H1 (cell line): ENCODE results near the gene IRAK3. TPM values are rescaled to one million over a fixed set of nuclear protein-coding genes. Genes with fewer than 3 reads are reported as not detected.

Source experiments
- CTCF ChIA-PET: fragments of 300-600 bp; sonication (Branson Sonifier 250); formaldehyde crosslinking; loops from one replicate; lab custom pipeline; 2021; ENCODE audit not compliant: partially characterized antibody; lab: Charles Lee
- POLR2A ChIA-PET: fragments of 300-600 bp; sonication (Branson Sonifier 250); formaldehyde crosslinking; loops from one replicate; lab custom pipeline; 2021; ENCODE audit warnings: inconsistent platforms; ENCODE audit not compliant: partially characterized antibody; lab: Charles Lee
- DNase-seq, 2 experiments: peaks; one replicate each; pipeline versions ENCODE4 v3.0.0 to v3.0.0-alpha.2; 2010 to 2022; ENCODE audit warnings: low spot score in 2 of 2, low read depth in 1 of 2, mixed read lengths in 1 of 2
- FAIRE-seq: peaks from 2 replicates; lab custom pipeline; 2011; peaks lifted over from hg19 to GRCh38; lab: Jason Lieb, UNC
- H2AFZ ChIP-seq: 2 replicates; pipeline ENCODE4 v1.8.1; 2012; ENCODE audit warnings: low read length, inconsistent platforms
- H2AK5ac ChIP-seq: 2 replicates; pipeline ENCODE4 v1.6.1; 2013; ENCODE audit warnings: low read depth, low read length
- H2BK120ac ChIP-seq: replicated peaks from 2 replicates; pipeline ENCODE3; 2013; ENCODE audit warnings: low read depth, low read length, inconsistent platforms
- H2BK12ac ChIP-seq: 2 replicates; pipeline ENCODE4 v1.6.1; 2013; ENCODE audit warnings: low read depth, low read length
- H2BK15ac ChIP-seq: 2 replicates; pipeline ENCODE4 v1.6.1; 2013; ENCODE audit warnings: low read length
- H2BK20ac ChIP-seq: 2 replicates; pipeline ENCODE4 v1.6.1; 2013; ENCODE audit warnings: low read length
- H2BK5ac ChIP-seq: 2 replicates; pipeline ENCODE4 v1.6.1; 2013; ENCODE audit warnings: low read depth, low read length
- H3K14ac ChIP-seq: 2 replicates; pipeline ENCODE4 v1.6.1; 2013; ENCODE audit warnings: inconsistent platforms; ENCODE audit not compliant: insufficient read length
- H3K18ac ChIP-seq: 2 replicates; pipeline ENCODE4 v1.6.1; 2013; ENCODE audit warnings: low read length; ENCODE audit errors: extremely low read depth
- H3K23ac ChIP-seq: 2 replicates; pipeline ENCODE4 v1.6.1; 2013; ENCODE audit warnings: inconsistent platforms; ENCODE audit not compliant: insufficient read length
- H3K23me2 ChIP-seq: 2 replicates; pipeline ENCODE4 v1.6.1; 2013; ENCODE audit warnings: low read depth, low read length
- H3K27ac ChIP-seq: 2 replicates; pipeline ENCODE4 v1.6.1; 2011; ENCODE audit warnings: low read depth, low read length, inconsistent platforms
- H3K27me3 ChIP-seq, 4 experiments: replicated peaks in 1 of 4; 1 replicate in 1 of 4; 2 replicates in 3 of 4; pipeline versions ENCODE4 v1.6.1 to v1.8.1; 2011 to 2013; ENCODE audit warnings: low read length in 3 of 4, mild to moderate bottlenecking in 3 of 4, inconsistent platforms in 2 of 4, mixed read lengths in 2 of 4, moderate library complexity in 1 of 4; ENCODE audit not compliant: control insufficient read depth in 3 of 4, insufficient read depth in 3 of 4; ENCODE audit errors: extremely low read depth in 1 of 4
- H3K36me3 ChIP-seq, 4 experiments: 2 replicates each; pipeline versions ENCODE4 v1.6.1 to v1.8.1; 2011 to 2013; ENCODE audit warnings: mild to moderate bottlenecking in 4 of 4, low read length in 3 of 4, moderate library complexity in 2 of 4, control low read depth in 1 of 4, inconsistent platforms in 1 of 4; ENCODE audit not compliant: insufficient read depth in 4 of 4, control insufficient read depth in 2 of 4
- H3K4ac ChIP-seq: replicated peaks from 2 replicates; pipeline ENCODE3; 2013; ENCODE audit warnings: low read length, low read depth, mixed read lengths, inconsistent platforms; ENCODE audit not compliant: insufficient read length
- H3K4me1 ChIP-seq, 4 experiments: replicated peaks in 1 of 4; 1 replicate in 1 of 4; 2 replicates in 3 of 4; pipeline versions ENCODE4 v1.6.1 to v1.8.1; 2011 to 2013; ENCODE audit warnings: low read length in 3 of 4, inconsistent platforms in 2 of 4, mixed read lengths in 1 of 4; ENCODE audit not compliant: insufficient read depth in 4 of 4, control insufficient read depth in 3 of 4
- H3K4me2 ChIP-seq, 2 experiments: 2 replicates each; pipeline versions ENCODE4 v1.6.1 to v1.8.1; 2011 to 2013; ENCODE audit warnings: low read depth in 2 of 2, low read length in 2 of 2, control low read depth in 1 of 2, inconsistent platforms in 1 of 2, mild to moderate bottlenecking in 1 of 2; ENCODE audit not compliant: insufficient read depth in 1 of 2
- H3K4me3 ChIP-seq, 4 experiments: fragments of 200-600, 300-600 bp in 1 of 4; sonication (generic), shearing (Covaris generic), sonication (Bioruptor Twin) in 1 of 4; 2 replicates each; pipeline versions ENCODE4 v1.5.1 to v1.8.1; 2011 to 2016; ENCODE audit warnings: low read length in 4 of 4, low read depth in 3 of 4, control low read depth in 2 of 4, inconsistent platforms in 2 of 4, mild to moderate bottlenecking in 2 of 4, mixed read lengths in 1 of 4, moderate library complexity in 1 of 4; ENCODE audit not compliant: insufficient read depth in 2 of 4; ENCODE audit errors: extremely low read depth in 1 of 4
- H3K56ac ChIP-seq: replicated peaks from 2 replicates; pipeline ENCODE3; 2013; ENCODE audit warnings: low read depth, mild to moderate bottlenecking, mixed read lengths, low read length, inconsistent platforms; ENCODE audit not compliant: insufficient read length
- H3K79me1 ChIP-seq: 2 replicates; pipeline ENCODE4 v1.6.1; 2013; ENCODE audit warnings: low read depth, low read length, control low read depth
- H3K79me2 ChIP-seq, 2 experiments: 2 replicates each; pipeline versions ENCODE4 v1.6.1 to v1.8.1; 2012 to 2013; ENCODE audit warnings: low read length in 2 of 2, mild to moderate bottlenecking in 2 of 2, inconsistent platforms in 1 of 2; ENCODE audit not compliant: insufficient read depth in 2 of 2, control insufficient read depth in 1 of 2
- H3K9ac ChIP-seq, 4 experiments: replicated peaks in 1 of 4; 1 replicate in 1 of 4; 2 replicates in 3 of 4; pipeline versions ENCODE4 v1.6.1 to v1.8.1; 2011 to 2013; ENCODE audit warnings: low read depth in 3 of 4, low read length in 3 of 4, control low read depth in 2 of 4, mild to moderate bottlenecking in 2 of 4, moderate library complexity in 2 of 4, inconsistent platforms in 1 of 4; ENCODE audit errors: extremely low read depth in 1 of 4
- H3K9me3 ChIP-seq, 2 experiments: 2 replicates each; pipeline versions ENCODE4 v1.6.1 to v1.8.1; 2012 to 2013; ENCODE audit warnings: mild to moderate bottlenecking in 2 of 2, moderate library complexity in 2 of 2, control low read depth in 1 of 2, inconsistent platforms in 1 of 2, low read depth in 1 of 2, low read length in 1 of 2, mixed read lengths in 1 of 2; ENCODE audit not compliant: insufficient read depth in 2 of 2
- H4K20me1 ChIP-seq, 2 experiments: replicated peaks in 1 of 2; 2 replicates each; pipeline versions ENCODE3 to v1.8.1; 2011 to 2013; ENCODE audit warnings: inconsistent platforms in 2 of 2, low read length in 2 of 2, mild to moderate bottlenecking in 1 of 2; ENCODE audit not compliant: insufficient read depth in 2 of 2, control insufficient read depth in 1 of 2
- H4K5ac ChIP-seq: 2 replicates; pipeline ENCODE4 v1.6.1; 2013; ENCODE audit warnings: low read length, low read depth, mixed read lengths, inconsistent platforms; ENCODE audit not compliant: insufficient read length
- H4K8ac ChIP-seq: 2 replicates; pipeline ENCODE4 v1.8.0; 2013; ENCODE audit warnings: mild to moderate bottlenecking, moderate library complexity, low read length, inconsistent platforms; ENCODE audit not compliant: insufficient read depth; ENCODE audit errors: extremely low read depth
- H4K91ac ChIP-seq: replicated peaks from 2 replicates; pipeline ENCODE3; 2013; ENCODE audit warnings: low read length, mixed read lengths, inconsistent platforms; ENCODE audit not compliant: insufficient read length
- BCL11A ChIP-seq, 2 experiments: IDR thresholded peaks; one replicate each; pipeline ENCODE4 v1.6.1; 2011; ENCODE audit warnings: low read depth in 2 of 2, low read length in 2 of 2, mild to moderate bottlenecking in 2 of 2
- BRCA1 ChIP-seq: IDR thresholded peaks from 2 replicates; pipeline ENCODE4 v1.6.1; 2012; ENCODE audit warnings: low read depth, low read length, improper control_type of control experiment
- CHD1 ChIP-seq: IDR thresholded peaks from 2 replicates; pipeline ENCODE4 v1.6.1; 2012; ENCODE audit warnings: low read depth, low read length, improper control_type of control experiment
- CREB1 ChIP-seq: IDR thresholded peaks from 2 replicates; pipeline ENCODE4 v1.6.1; 2012; ENCODE audit warnings: inconsistent platforms
- E2F6 ChIP-seq: IDR thresholded peaks from 2 replicates; pipeline ENCODE4 v1.6.1; 2012; ENCODE audit warnings: inconsistent platforms
- HDAC2 ChIP-seq, 2 experiments: fragments of 300-600 bp in 1 of 2; sonication (generic) in 1 of 2; IDR thresholded peaks; 2 replicates each; pipeline ENCODE4 v1.6.1; 2011 to 2012; ENCODE audit warnings: low read depth in 2 of 2, low read length in 2 of 2, mild to moderate bottlenecking in 2 of 2, moderate library complexity in 2 of 2, borderline replicate concordance in 1 of 2, inconsistent platforms in 1 of 2
- JUND ChIP-seq: IDR thresholded peaks from 2 replicates; pipeline ENCODE4 v1.6.1; 2011; ENCODE audit warnings: mild to moderate bottlenecking, improper control_type of control experiment, low read length
- PHF8 ChIP-seq: fragments of 200-600 bp; sonication (generic); conservative IDR thresholded peaks from 2 replicates; pipeline ENCODE4 v1.7.1; 2012; ENCODE audit warnings: low read depth, mild to moderate bottlenecking, inconsistent platforms, low read length, moderate library complexity
- POLR2AphosphoS5 ChIP-seq: IDR thresholded peaks from 2 replicates; pipeline ENCODE4 v1.6.1; 2011; ENCODE audit warnings: low read depth, low read length
- RFX5 ChIP-seq: IDR thresholded peaks from 2 replicates; pipeline ENCODE4 v1.6.1; 2011; ENCODE audit warnings: low read depth, low read length, improper control_type of control experiment, borderline replicate concordance
- RNF2 ChIP-seq: fragments of 200-900, 300-1000 bp; sonication (generic); IDR thresholded peaks from 2 replicates; pipeline ENCODE4 v1.7.1; 2016; ENCODE audit warnings: borderline replicate concordance, low read depth, mild to moderate bottlenecking, antibody characterized with exemption, low read length; ENCODE audit not compliant: poor library complexity, severe bottlenecking; ENCODE audit errors: missing control alignments
- TBP ChIP-seq: IDR thresholded peaks from 2 replicates; pipeline ENCODE4 v1.6.1; 2011; ENCODE audit warnings: low read depth, low read length, improper control_type of control experiment
- USF2 ChIP-seq: IDR thresholded peaks from 2 replicates; pipeline ENCODE4 v1.6.1; 2011; ENCODE audit warnings: low read length, improper control_type of control experiment
- WGBS, 2 experiments: shearing (Covaris generic) in 1 of 2; methylation state at CpG; one replicate each; pipeline versions ENCODE4 v1.1.6 to v1.1.7; 2013 to 2015; ENCODE audit warnings: low lambda C conversion rate in 2 of 2, mixed read lengths in 2 of 2, inconsistent platforms in 1 of 2, low coverage in 1 of 2, missing lambda C conversion rate in 1 of 2; ENCODE audit not compliant: insufficient replicate concordance in 2 of 2, insufficient coverage in 1 of 2, insufficient read length in 1 of 2; ENCODE audit errors: extremely low coverage in 1 of 2, missing lambda C conversion rate in 1 of 2; 5-methylcytosine and 5-hydroxymethylcytosine counted together
- polyA plus RNA-seq, 7 experiments: library from polyadenylated mRNA; depleted of rRNA in 3 of 7; stranded (reverse) in 5 of 7; unstranded in 2 of 7; fragments of >200 nt in 5 of 7; fragments of 200-250 nt in 2 of 7; gene quantifications; 1 replicate in 5 of 7; 2 replicates in 1 of 7; 4 replicates in 1 of 7; pipeline versions ENCODE4 v1.2.1 to v1.2.3, GENCODE V29; 2011 to 2013; ENCODE audit warnings: missing spikeins in 2 of 7, mixed read lengths in 2 of 7
- total RNA-seq: library from RNA; stranded (reverse); fragmentation: NEBNext Ultra II Directional; extraction: Animal tissue kit (Norgen Biotek cat#: 25700); gene quantifications from 2 replicates; pipeline ENCODE4 v1.2.1, GENCODE V29; 2021

The IRAK3 gene
- total and polyA plus RNA-seq, 2 of the 8 experiments (the other 6 are each of a cell fraction or from before 2014, with no cell fraction given) = 0.51 to 2.2 TPM

GRCh38 chr12:66194122-66194521 is 5.1 kb downstream of the IRAK3 start:
- Histone ChIP-seq H3K9ac (no peak overlapping the region), H3K9me3 (no peaks in the 10 kb centered on the region), H4K5ac (no peak overlapping the region), H3K56ac (no peak overlapping the region), H3K4me3 (no peak overlapping the region), H3K4me2 (no peak overlapping the region), H2BK15ac (no peak overlapping the region), H2AK5ac (no peak overlapping the region), H4K91ac (no peak overlapping the region), H2BK5ac (no peak overlapping the region), H2BK12ac (no peak overlapping the region), H3K27me3 (peaks cover 3 to 12% (median 8%) of the 10 kb centered on the region in 4 experiments), H3K14ac (no peak overlapping the region), H3K4ac (no peak overlapping the region), H3K18ac (no peak overlapping the region), H4K20me1 (no peaks in the 10 kb centered on the region), H4K8ac (no peak overlapping the region), H2BK20ac (no peak overlapping the region), H3K79me2 (no peaks in the 10 kb centered on the region), H3K79me1 (no peaks in the 10 kb centered on the region), H2AFZ (no peak overlapping the region), H2BK120ac (no peak overlapping the region), H3K4me1 (peaks cover 0 to 5% (median 3%) of the 10 kb centered on the region in 4 experiments; a peak in 5 of 7 replicates), H3K23ac (no peak overlapping the region), H3K36me3 (no peaks in the 10 kb centered on the region), H3K23me2 (peaks cover 1% of the 10 kb centered on the region; the same call in 1 of the 2 replicates), H3K27ac (no peak overlapping the region)
- DNase-seq = no peak
- FAIRE-seq = no peak
- 100% methylated on average over 2 of the region's 2 CpGs; no CpG with 5 or more reads in 1 of the 2 experiments for WGBS, 2 experiments
- POLR2A ChIA-PET = no interaction called here
- CTCF ChIA-PET = no interaction called here
- TF ChIP-seq CREB1 (no peak), PHF8 (no peak), USF2 (no peak), BRCA1 (no peak), RFX5 (no peak), CHD1 (no peak), E2F6 (no peak), POLR2AphosphoS5 (no peak), HDAC2 (IDR thresholded peaks at IDR 0.05; ENCODE audit: borderline replicate concordance in 1 of 2, low read depth in 2 of 2, low read length in 2 of 2) (no peak), JUND (no peak), BCL11A (IDR thresholded peaks at IDR 0.05; ENCODE audit: low read depth in 2 of 2, low read length in 2 of 2) (no peak), TBP (no peak), RNF2 (no peak)
